Measurements from ENCODE around the gene PHACTR3. TPM values are rescaled to one million over a fixed set of nuclear protein-coding genes. Genes with fewer than 3 reads are reported as not detected.
A peak's percentile ranks its signal among the peaks of the same experiment; 100 is the strongest.

PHACTR3 gene
- total RNA-seq, 4 donors from 2014 or later, result 5.4 to 15.9 (median 10.0) TPM

- Histone ChIP-seq H3K27ac (no peak overlapping the region), H3K27me3 (no peaks in the 10 kb centered on the region), H3K36me3 (no peaks in the 10 kb centered on the region), H3K9me3 (peaks cover 0 to 4% (median 0%) of the 10 kb centered on the region in 4 donors), H3K4me1 (no peaks in the 10 kb centered on the region), H3K4me3 (no peak overlapping the region)
- WGBS, 2 donors, result 76 to 87% methylated on average over 9 of the region's 10 CpGs
- DNase-seq (ENCODE audit: low spot score in 2 of 2), result peak in 1 of 2 donors; percentile 1
- TF ChIP-seq EP300 (IDR thresholded peaks at IDR 0.05), result no peak
These were observed 181.9 kb downstream of the PHACTR3 start for GRCh38 chr20:59785986-59786795.

- H3K4me1 ChIP-seq, result no peaks in the 10 kb centered on the region
- WGBS, 2 donors, result 60 to 62% methylated on average over 10 of the region's 10 CpGs
- no peak for TF ChIP-seq EP300 (IDR thresholded peaks at IDR 0.05)
- no peak for TF ChIP-seq POLR2A (IDR thresholded peaks at IDR 0.05)
- no peak for TF ChIP-seq CTCF (IDR thresholded peaks at IDR 0.05)
- no peaks in the 10 kb centered on the region for H3K27me3 ChIP-seq
- peaks cover 0 to 10% (median 0%) of the 10 kb centered on the region in 4 donors for H3K9me3 ChIP-seq
- H3K27ac ChIP-seq, result no peak overlapping the region
- H3K36me3 ChIP-seq, result no peaks in the 10 kb centered on the region
- no peak overlapping the region for H3K4me3 ChIP-seq
- DNase-seq (ENCODE audit: low spot score in 2 of 2), result peak in 1 of 2 donors; percentile 2
These were observed 182.6 kb downstream of the PHACTR3 start for GRCh38 chr20:59786801-59787537.

- Histone ChIP-seq H3K27ac (no peak overlapping the region), H3K4me1 (no peaks in the 10 kb centered on the region), H3K9me3 (peaks cover 0 to 15% (median 2%) of the 10 kb centered on the region in 4 donors), H3K4me3 (no peak overlapping the region), H3K36me3 (no peaks in the 10 kb centered on the region), H3K27me3 (no peaks in the 10 kb centered on the region)
- peak in 1 of 2 donors; percentile 1 for DNase-seq (ENCODE audit: low spot score in 2 of 2)
- 47 to 49% methylated on average over 2 of the region's 2 CpGs for WGBS, 2 donors
- no peak for TF ChIP-seq CTCF (IDR thresholded peaks at IDR 0.05)
- TF ChIP-seq EP300 (IDR thresholded peaks at IDR 0.05), result no peak
- no peak for TF ChIP-seq POLR2A (IDR thresholded peaks at IDR 0.05)
These were observed 183.2 kb downstream of the PHACTR3 start for GRCh38 chr20:59787538-59787890.

- WGBS, 2 donors, result 47 to 50% methylated on average over 8 of the region's 8 CpGs
- H3K27me3 ChIP-seq, result no peaks in the 10 kb centered on the region
- peaks cover 0 to 22% (median 2%) of the 10 kb centered on the region in 4 donors for H3K9me3 ChIP-seq
- H3K4me1 ChIP-seq, result no peaks in the 10 kb centered on the region
- no peak for DNase-seq (ENCODE audit: low spot score in 2 of 2)
- TF ChIP-seq CTCF (IDR thresholded peaks at IDR 0.05), result no peak
- TF ChIP-seq POLR2A (IDR thresholded peaks at IDR 0.05), result no peak
- no peak for TF ChIP-seq EP300 (IDR thresholded peaks at IDR 0.05)
- H3K27ac ChIP-seq, result no peak overlapping the region
- no peak overlapping the region for H3K4me3 ChIP-seq
- no peaks in the 10 kb centered on the region for H3K36me3 ChIP-seq
These were observed 183.9 kb downstream of the PHACTR3 start for GRCh38 chr20:59788196-59788735.

- DNase-seq (ENCODE audit: low spot score in 2 of 2), result no peak
- H3K27ac ChIP-seq, result no peak overlapping the region
- H3K4me3 ChIP-seq, result no peak overlapping the region
- WGBS, 2 donors, result 43 to 47% methylated on average over 7 of the region's 7 CpGs
- no peaks in the 10 kb centered on the region for H3K4me1 ChIP-seq
- H3K36me3 ChIP-seq, result no peaks in the 10 kb centered on the region
- TF ChIP-seq POLR2A (IDR thresholded peaks at IDR 0.05) (no peak), CTCF (IDR thresholded peaks at IDR 0.05) (no peak), EP300 (IDR thresholded peaks at IDR 0.05) (no peak)
- H3K27me3 ChIP-seq, result no peaks in the 10 kb centered on the region
- peaks cover 0 to 22% (median 2%) of the 10 kb centered on the region in 4 donors for H3K9me3 ChIP-seq
These were observed 184.6 kb downstream of the PHACTR3 start for GRCh38 chr20:59788811-59789397.

Measured in tibial nerve (tissue), 4 donors.